Duodenal mucosa (tissue), 2 donors: ENCODE results near the gene UIMC1.
"Not testable (repeated sequence)": the region's sequence is repeated elsewhere in the genome, so short reads cannot be mapped to it uniquely, and the experiment has no call there.

ENCODE experiments used
- H3K27ac ChIP-seq: one replicate; pipeline ENCODE4 v1.7.0; 2013; ENCODE audit warnings: low read depth, low read length
- H3K27me3 ChIP-seq, 2 donors: one replicate each; pipeline ENCODE4 v1.7.0; 2013; ENCODE audit warnings: low read length in 2 of 2, control low read depth in 1 of 2; ENCODE audit not compliant: insufficient read depth in 2 of 2, control insufficient read depth in 1 of 2
- H3K36me3 ChIP-seq, 2 donors: one replicate each; pipeline ENCODE4 v1.7.0; 2013; ENCODE audit warnings: low read length in 2 of 2, control low read depth in 1 of 2; ENCODE audit not compliant: insufficient read depth in 2 of 2, control insufficient read depth in 1 of 2
- H3K4me1 ChIP-seq, 2 donors: one replicate each; pipeline ENCODE4 v1.7.0; 2013; ENCODE audit warnings: low read length in 2 of 2, control low read depth in 1 of 2; ENCODE audit not compliant: insufficient read depth in 2 of 2, control insufficient read depth in 1 of 2
- H3K4me3 ChIP-seq, 2 donors: one replicate each; pipeline ENCODE4 v1.7.0; 2013; ENCODE audit warnings: low read length in 2 of 2, low read depth in 1 of 2
- H3K9ac ChIP-seq, 2 donors: one replicate each; pipeline ENCODE4 v1.7.0; 2013; ENCODE audit warnings: low read length in 2 of 2, low read depth in 1 of 2
- H3K9me3 ChIP-seq, 2 donors: one replicate each; pipeline ENCODE4 v1.7.0; 2013; ENCODE audit warnings: low read length in 2 of 2, control low read depth in 1 of 2; ENCODE audit not compliant: control insufficient read depth in 1 of 2

The UIMC1 gene

GRCh38 chr5:176995122-176995490 lies 11.5 kb downstream of the UIMC1 start:
- no peak overlapping the region for H3K9ac ChIP-seq
- H3K27ac ChIP-seq, result no peak overlapping the region
- no peaks in the 10 kb centered on the region for H3K36me3 ChIP-seq
- H3K9me3 ChIP-seq, result no peaks in the 10 kb centered on the region
- H3K27me3 ChIP-seq, result no peaks in the 10 kb centered on the region
- H3K4me1 ChIP-seq, result peaks cover 13 to 18% of the 10 kb centered on the region in 2 donors
- no peak overlapping the region for H3K4me3 ChIP-seq

- H3K36me3 ChIP-seq, result no peaks in the 10 kb centered on the region
- H3K9ac ChIP-seq, result no peak overlapping the region
- H3K4me1 ChIP-seq, result peaks cover 13 to 18% of the 10 kb centered on the region in 2 donors
- H3K4me3 ChIP-seq, result no peak overlapping the region
- no peaks in the 10 kb centered on the region for H3K27me3 ChIP-seq
- no peak overlapping the region for H3K27ac ChIP-seq
- H3K9me3 ChIP-seq, result no peaks in the 10 kb centered on the region
Measured at GRCh38 chr5:176994460-176995121, 12.0 kb downstream of the UIMC1 start.

GRCh38 chr5:176993081-176993480 lies 13.5 kb downstream of the UIMC1 start:
- H3K4me1 ChIP-seq, result peaks cover 13 to 18% of the 10 kb centered on the region in 2 donors
- H3K9me3 ChIP-seq, H3K4me3 ChIP-seq, H3K27ac ChIP-seq, H3K9ac ChIP-seq, H3K36me3 ChIP-seq, H3K27me3 ChIP-seq: not testable (repeated sequence)

GRCh38 chr5:176987583-176987982 lies 19.0 kb downstream of the UIMC1 start:
- H3K4me3 ChIP-seq, result no peak overlapping the region
- H3K4me1 ChIP-seq, result no peaks in the 10 kb centered on the region
- no peaks in the 10 kb centered on the region for H3K27me3 ChIP-seq
- no peaks in the 10 kb centered on the region for H3K36me3 ChIP-seq
- no peak overlapping the region for H3K9ac ChIP-seq
- H3K9me3 ChIP-seq, result no peaks in the 10 kb centered on the region
- H3K27ac ChIP-seq, result no peak overlapping the region

- H3K4me1 ChIP-seq, result no peaks in the 10 kb centered on the region
- H3K27me3 ChIP-seq, result no peaks in the 10 kb centered on the region
- no peak overlapping the region for H3K9ac ChIP-seq
- H3K27ac ChIP-seq, result no peak overlapping the region
- H3K9me3 ChIP-seq, result no peaks in the 10 kb centered on the region
- no peak overlapping the region for H3K4me3 ChIP-seq
- H3K36me3 ChIP-seq, result peaks cover 0 to 7% of the 10 kb centered on the region in 2 donors
Measured at GRCh38 chr5:176986280-176986679, 20.3 kb downstream of the UIMC1 start.

GRCh38 chr5:176985516-176985915 lies 21.1 kb downstream of the UIMC1 start:
- H3K27ac ChIP-seq, result no peak overlapping the region
- no peaks in the 10 kb centered on the region for H3K27me3 ChIP-seq
- H3K9me3 ChIP-seq, result no peaks in the 10 kb centered on the region
- H3K4me1 ChIP-seq, result no peaks in the 10 kb centered on the region
- peaks cover 4 to 12% of the 10 kb centered on the region in 2 donors for H3K36me3 ChIP-seq
- H3K4me3 ChIP-seq, result no peak overlapping the region
- no peak overlapping the region for H3K9ac ChIP-seq

- not testable (repeated sequence) for H3K4me1 ChIP-seq, H3K27ac ChIP-seq, H3K4me3 ChIP-seq, H3K27me3 ChIP-seq, H3K9ac ChIP-seq, H3K9me3 ChIP-seq
- H3K36me3 ChIP-seq, result peaks cover 8 to 23% of the 10 kb centered on the region in 2 donors
Measured at GRCh38 chr5:176984176-176984575, 22.4 kb downstream of the UIMC1 start.

GRCh38 chr5:176983593-176983992 lies 23.0 kb downstream of the UIMC1 start:
- H3K36me3 ChIP-seq, result peaks cover 8 to 27% of the 10 kb centered on the region in 2 donors
- not testable (repeated sequence) for H3K4me3 ChIP-seq, H3K4me1 ChIP-seq, H3K27ac ChIP-seq, H3K9ac ChIP-seq, H3K9me3 ChIP-seq, H3K27me3 ChIP-seq

GRCh38 chr5:176983112-176983511 lies 23.5 kb downstream of the UIMC1 start:
- not testable (repeated sequence) for H3K27me3 ChIP-seq
- peaks cover 8 to 27% of the 10 kb centered on the region in 2 donors for H3K36me3 ChIP-seq

GRCh38 chr5:176980818-176981217 lies 25.8 kb downstream of the UIMC1 start:
- H3K4me1 ChIP-seq, result no peaks in the 10 kb centered on the region
- no peaks in the 10 kb centered on the region for H3K9me3 ChIP-seq
- no peak overlapping the region for H3K4me3 ChIP-seq
- H3K27me3 ChIP-seq, result no peaks in the 10 kb centered on the region
- H3K36me3 ChIP-seq, result peaks cover 8 to 27% of the 10 kb centered on the region in 2 donors
- no peak overlapping the region for H3K27ac ChIP-seq
- H3K9ac ChIP-seq, result no peak overlapping the region

More at GRCh38 chr5:176983112-176983511, 23.5 kb downstream of the UIMC1 start:
- not testable (repeated sequence) for H3K27ac ChIP-seq, H3K4me1 ChIP-seq, H3K9ac ChIP-seq, H3K9me3 ChIP-seq, H3K4me3 ChIP-seq

GRCh38 chr5:176979669-176980068 lies 26.9 kb downstream of the UIMC1 start:
- H3K9me3 ChIP-seq, result no peaks in the 10 kb centered on the region
- no peaks in the 10 kb centered on the region for H3K4me1 ChIP-seq
- H3K4me3 ChIP-seq, result no peak overlapping the region
- H3K27ac ChIP-seq, result no peak overlapping the region
- H3K27me3 ChIP-seq, result no peaks in the 10 kb centered on the region
- H3K9ac ChIP-seq, result no peak overlapping the region
- H3K36me3 ChIP-seq, result peaks cover 8 to 33% of the 10 kb centered on the region in 2 donors
